NCI-H510A treated with DMSO at 0.1 percent for 48 hours (cell line): ENCODE results near the gene ANKS3.

Source experiments
- DNase-seq: peaks from one replicate; lab custom pipeline; 2025; lab: John Stamatoyannopoulos, UW

ANKS3 gene

DNA sequence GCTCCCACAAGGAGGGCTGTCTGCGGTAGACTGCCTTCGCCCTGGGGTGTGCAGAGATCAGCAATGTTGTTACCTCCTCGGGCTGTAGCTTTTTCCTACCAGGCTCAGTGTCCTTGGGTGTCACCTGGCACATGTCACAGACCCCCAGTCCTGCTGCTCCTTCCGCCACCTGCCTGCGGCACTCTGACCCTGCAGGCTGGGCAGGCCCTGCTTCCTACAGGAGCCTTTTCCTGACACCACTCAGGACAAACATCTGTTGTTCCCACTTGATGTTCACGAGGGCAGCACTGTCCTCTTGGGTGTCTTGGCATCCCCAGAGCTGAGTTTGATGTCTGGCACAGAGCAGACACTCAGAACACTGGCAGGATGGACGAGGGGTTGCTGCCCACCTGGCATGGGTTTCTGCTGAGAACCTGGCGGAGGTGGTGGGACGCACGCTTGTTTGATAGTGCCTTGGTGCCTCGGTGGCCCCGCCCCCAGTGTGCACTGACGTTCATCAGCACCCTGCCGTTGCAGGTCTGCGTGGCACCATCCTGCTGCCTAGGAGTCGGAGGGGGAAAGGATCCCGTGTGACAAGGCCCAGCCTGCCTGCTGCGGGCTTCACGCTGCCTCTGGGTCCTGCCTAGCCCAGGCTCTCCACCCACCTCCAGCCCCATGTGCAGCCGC, 67.4 kb downstream of the ANKS3 start:
- DNase-seq = no peak

GRCh38 chr16:4664538-4665418, 69.3 kb downstream of the ANKS3 start:
- DNase-seq = peak; percentile 41

- DNase-seq = no peak
Observed at GRCh38 chr16:4663777-4664465, 70.2 kb downstream of the ANKS3 start.

DNA sequence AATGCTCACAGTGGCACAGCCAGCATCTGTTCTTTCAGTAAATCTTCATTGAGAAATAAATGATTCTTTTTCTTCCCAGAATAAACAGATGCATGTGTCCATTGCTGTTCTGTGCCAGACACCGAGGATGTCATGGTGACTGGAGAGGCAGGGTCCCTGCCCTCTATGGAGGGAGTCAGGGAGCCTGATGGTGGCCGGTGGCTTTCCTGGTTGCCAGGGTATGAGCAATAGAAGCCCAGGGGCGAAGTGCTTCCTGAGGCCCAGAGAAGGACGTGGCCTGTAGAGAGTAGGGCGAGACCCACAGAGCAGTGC, 70.7 kb downstream of the ANKS3 start:
- DNase-seq = no peak

- no peak for DNase-seq
Observed at GRCh38 chr16:4661661-4662060, 72.4 kb downstream of the ANKS3 start.

DNA sequence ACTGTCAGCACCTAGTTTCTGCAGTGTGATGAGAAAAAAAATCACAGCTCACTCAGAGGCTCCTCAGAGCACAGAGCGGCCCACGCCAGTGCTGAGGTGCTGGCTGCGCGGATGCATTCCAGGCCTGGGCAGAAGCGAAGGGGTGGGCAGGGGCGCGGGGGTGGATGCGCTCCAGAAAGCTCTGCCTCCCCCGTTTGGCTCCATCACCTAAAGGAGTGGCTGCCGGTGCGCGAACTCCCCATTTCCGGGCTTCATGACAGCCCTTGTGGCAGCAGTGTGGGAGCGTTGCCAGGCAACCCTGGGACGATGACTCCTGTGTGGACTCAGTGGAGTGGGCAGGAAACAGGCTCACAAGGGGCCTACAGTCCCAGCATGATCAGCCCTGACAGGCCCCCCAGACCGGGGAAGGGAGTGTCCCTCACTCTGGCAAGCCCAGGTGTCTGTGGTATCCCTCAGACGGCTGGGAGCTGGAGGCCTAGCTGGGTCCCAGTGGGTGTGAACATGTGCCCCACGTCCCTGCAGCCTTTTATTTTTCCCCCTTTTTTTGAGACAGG, 73.5 kb downstream of the ANKS3 start:
- no peak for DNase-seq

- no peak for DNase-seq
Observed at GRCh38 chr16:4659363-4660353, 74.4 kb downstream of the ANKS3 start.

DNA sequence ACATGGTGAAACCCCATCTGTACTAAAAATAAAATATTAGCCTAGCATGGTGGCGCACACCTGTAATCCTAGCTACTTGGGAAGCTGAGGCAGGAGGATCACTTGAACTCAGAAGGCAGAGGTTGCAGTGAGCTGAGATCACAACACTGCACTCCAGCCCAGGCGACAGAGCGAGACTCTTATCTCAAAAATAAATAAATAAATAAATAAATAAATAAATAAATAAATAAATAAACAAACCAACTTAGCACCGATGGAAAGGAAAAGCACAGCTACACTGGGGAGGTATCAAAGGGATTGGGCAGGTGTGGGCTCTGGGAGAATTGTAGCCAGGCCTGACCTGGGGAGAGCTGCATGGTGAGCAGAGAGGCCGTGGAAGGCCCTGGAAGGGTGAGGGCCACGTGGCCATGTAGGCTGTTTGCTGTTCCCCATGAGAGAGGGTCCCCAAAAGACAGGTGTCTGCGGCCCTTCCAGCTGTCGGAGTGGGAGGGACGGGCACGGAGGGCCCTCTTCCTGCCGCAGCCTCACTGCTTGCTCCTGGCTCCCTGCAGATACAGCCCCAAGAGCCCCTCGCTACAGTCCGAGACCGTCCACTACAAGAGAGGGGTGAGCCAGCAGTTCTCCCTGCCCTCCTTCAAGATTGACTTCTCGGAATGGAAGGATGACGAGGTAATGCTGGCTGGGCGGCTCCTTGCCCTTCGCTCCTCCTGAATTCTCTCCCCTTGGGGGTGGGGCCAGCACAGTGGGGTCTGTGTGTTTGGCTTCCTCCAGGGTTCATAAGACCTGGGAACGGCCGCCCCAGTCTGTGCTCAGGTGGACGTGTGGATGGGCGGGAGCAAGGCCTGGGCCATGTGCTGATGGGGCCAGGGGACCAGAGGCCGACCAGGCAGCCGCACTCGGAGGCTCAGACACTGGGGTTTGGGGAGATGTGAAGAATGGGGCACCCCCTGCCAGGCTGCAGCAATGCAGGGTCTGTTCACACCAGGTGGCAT, 77.1 kb downstream of the ANKS3 start:
- no peak for DNase-seq

DNA sequence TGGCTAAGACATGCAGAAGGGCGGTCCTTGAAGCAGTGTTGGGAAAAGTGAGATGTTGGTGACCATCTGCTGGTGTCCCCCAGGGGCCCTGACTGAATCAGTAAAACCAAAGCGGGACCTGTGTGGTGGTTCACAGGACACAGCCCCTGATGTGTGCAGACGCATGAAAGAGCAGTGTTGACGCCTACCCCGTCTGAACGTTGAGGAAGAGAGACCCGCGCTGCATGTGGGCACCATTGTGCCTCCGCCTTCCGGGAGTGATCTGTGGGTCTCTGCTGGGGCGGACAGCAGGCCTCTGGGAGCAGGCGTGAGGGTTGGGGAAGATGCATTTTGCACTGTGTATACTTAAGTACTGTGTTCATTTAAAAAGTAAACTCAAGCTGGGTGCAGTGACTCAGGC, 77.8 kb downstream of the ANKS3 start:
- DNase-seq = no peak

GRCh38 chr16:4655801-4656200, 78.3 kb downstream of the ANKS3 start:
- no peak for DNase-seq

DNA sequence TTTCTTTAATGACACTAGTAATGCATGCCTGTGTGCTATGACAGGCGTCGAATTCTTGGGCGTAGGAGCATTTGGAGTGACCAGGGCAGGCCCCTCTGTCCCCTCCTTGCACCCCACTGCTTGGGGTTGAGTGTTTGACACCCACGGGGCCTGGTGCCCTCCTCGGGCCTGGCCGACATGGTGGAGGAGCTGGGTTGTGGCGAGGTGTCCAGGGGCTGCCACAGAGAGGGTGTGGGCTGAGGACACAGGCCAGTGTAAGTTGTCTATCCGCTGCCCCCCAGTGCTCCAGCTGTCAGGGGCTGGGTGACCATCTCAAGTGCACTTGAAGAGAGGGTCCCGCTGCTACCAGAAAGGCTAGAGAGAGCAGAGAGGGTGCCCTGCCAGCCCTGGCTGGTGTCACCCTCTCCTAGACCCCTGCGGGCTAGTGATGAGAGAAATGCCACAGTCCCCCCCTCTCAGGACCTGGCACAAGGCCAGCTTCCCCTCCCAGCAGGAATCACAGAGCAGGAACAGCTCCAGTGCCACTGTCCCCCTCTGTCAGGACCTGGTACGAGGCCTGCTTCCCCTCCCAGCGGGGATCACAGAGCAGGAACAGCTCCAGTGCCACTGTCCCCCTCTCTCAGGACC, 79.0 kb downstream of the ANKS3 start:
- DNase-seq = no peak

DNA sequence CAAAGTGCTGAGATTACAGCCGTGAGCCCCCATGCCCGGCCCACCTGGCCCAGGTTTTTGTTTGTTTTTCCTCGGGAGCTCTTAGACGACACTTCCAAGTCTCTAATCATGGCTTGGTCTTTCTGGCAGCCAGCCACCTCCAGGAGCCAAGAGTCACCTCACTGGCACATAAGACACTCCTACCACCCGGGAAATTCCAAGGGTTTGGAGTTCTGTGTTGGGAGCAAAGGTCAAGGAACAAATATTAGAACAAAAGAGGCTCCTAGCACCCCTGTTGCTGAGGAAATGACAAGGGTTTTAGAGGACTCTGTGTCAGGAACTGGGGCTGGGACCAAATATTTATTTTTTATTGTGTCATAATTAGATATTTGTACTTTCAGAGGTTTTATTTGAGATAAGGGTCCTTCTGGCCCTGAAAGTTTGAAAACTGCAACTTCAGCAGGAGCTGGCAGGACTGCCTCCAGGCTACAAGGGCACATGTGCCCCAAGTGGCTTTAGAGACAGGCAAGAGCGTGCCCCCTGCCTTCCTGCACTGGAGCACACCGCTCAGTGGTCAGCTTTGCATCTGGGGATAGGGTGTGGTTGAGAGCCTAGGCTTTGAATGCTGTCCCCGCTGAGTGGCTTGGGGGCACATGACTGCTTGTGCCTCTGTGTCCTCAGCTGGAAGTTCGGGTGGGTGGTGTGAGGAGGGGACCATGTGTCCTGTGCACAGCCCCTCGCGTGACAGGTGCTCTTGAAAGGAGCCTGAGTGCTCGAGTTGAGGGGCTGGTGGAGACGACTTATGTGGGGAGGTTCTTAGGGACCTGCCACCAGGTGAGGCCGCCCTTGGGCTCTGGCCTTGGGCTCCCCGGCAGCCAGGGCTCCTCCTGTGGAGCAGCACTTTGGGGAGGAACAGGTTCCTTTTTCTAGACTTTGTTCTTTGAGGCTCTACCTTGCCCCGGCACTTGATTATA, 79.8 kb downstream of the ANKS3 start:
- no peak for DNase-seq

- no peak for DNase-seq
Observed at GRCh38 chr16:4652561-4652960, 81.5 kb downstream of the ANKS3 start.

GRCh38 chr16:4651827-4652226, 82.2 kb downstream of the ANKS3 start:
- no peak for DNase-seq

DNA sequence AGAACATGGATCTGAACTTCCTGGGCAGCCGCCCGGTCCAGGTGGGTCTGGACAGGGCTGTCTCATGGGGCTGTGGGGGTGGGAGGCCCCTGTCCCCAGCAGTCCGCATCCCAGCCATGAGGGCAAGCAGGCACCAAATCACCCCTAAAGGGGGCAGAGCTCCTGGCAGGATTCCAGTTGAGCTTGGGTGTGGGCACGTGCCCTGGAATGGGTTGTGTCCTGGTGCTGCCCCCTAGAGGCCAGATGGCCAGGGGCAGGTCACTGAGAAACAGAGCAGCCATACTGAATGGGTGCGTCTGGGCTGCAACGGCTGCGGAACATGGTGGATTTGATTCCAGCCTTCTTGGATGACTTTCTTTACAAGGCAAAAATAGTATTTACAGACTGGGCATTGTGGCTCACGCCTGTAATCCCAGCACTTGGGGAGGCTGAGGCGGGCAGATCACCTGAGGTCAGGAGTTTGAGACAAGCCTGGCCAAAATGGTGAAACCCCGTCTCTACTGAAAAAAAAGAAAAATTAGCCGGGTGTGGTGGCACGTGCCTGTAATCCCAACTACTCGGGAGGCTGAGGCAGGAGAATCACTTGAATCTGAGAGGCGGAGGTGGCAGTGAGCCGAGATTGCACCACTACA, 83.5 kb downstream of the ANKS3 start:
- DNase-seq = peak; percentile 7

- no peak for DNase-seq
Observed at GRCh38 chr16:4649744-4650442, 84.2 kb downstream of the ANKS3 start.

- DNase-seq = no peak
Observed at GRCh38 chr16:4648917-4649316, 85.2 kb downstream of the ANKS3 start.

DNA sequence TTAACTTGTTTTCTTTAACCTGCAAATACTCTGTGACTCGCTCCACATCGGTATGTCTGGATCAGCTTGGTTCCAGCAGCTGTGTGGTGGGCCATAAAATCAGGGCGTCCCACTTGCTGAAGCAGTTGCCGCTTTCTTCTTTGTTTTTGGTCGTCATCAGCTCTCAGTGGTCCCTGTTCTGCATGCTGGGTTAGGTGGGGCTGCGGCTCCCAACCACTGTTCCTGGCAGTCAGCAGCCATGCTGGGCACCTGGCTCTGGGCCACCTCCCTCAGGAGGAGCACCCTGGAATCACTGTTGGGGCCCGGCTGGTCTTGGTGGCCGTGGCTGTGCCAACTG, 86.5 kb downstream of the ANKS3 start:
- DNase-seq = no peak
